Epithelial cell of esophagus (primary cell): Measurements from ENCODE around the gene LSMEM2.

Experiments used
- DNase-seq: peaks from one replicate; pipeline ENCODE4 v3.0.0; 2010; ENCODE audit warnings: low read depth
- H3K4me3 ChIP-seq: 2 replicates; pipeline ENCODE4 v1.5.1; 2011; ENCODE audit warnings: mild to moderate bottlenecking, low read length, control low read depth
- TF ChIP-seq, protein P1 (sequence below): IDR thresholded peaks from 2 replicates; pipeline ENCODE4 v1.5.1; 2011; ENCODE audit warnings: low read depth, mild to moderate bottlenecking, low read length, control low read depth, inconsistent platforms; ENCODE audit not compliant: insufficient read depth; ENCODE audit errors: missing control alignments

The LSMEM2 gene

DNA sequence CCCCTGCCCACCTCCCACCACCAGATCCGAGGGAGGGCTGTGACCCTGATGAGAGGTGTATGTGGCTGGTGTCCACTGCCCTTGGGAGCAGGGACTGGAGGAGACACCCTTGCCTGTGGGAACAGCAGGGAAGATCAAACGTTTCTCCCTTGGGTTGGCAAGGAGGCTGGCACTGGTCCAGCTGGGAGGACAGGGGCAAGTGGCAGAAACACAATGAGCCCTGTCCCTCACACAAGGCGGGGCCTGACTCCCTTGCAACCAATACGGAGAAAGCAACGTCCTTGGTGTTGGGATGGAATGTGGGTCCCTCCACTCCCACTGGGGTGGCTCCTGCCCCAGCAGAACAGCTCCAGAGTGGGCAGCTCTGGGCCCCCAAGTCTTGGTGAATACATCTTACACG lies 38.4 kb downstream of the LSMEM2 start:
- H3K4me3 ChIP-seq, result no peak overlapping the region
- DNase-seq, result no peak
- TF ChIP-seq, protein P1, sequence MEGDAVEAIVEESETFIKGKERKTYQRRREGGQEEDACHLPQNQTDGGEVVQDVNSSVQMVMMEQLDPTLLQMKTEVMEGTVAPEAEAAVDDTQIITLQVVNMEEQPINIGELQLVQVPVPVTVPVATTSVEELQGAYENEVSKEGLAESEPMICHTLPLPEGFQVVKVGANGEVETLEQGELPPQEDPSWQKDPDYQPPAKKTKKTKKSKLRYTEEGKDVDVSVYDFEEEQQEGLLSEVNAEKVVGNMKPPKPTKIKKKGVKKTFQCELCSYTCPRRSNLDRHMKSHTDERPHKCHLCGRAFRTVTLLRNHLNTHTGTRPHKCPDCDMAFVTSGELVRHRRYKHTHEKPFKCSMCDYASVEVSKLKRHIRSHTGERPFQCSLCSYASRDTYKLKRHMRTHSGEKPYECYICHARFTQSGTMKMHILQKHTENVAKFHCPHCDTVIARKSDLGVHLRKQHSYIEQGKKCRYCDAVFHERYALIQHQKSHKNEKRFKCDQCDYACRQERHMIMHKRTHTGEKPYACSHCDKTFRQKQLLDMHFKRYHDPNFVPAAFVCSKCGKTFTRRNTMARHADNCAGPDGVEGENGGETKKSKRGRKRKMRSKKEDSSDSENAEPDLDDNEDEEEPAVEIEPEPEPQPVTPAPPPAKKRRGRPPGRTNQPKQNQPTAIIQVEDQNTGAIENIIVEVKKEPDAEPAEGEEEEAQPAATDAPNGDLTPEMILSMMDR, result no peak

DNA sequence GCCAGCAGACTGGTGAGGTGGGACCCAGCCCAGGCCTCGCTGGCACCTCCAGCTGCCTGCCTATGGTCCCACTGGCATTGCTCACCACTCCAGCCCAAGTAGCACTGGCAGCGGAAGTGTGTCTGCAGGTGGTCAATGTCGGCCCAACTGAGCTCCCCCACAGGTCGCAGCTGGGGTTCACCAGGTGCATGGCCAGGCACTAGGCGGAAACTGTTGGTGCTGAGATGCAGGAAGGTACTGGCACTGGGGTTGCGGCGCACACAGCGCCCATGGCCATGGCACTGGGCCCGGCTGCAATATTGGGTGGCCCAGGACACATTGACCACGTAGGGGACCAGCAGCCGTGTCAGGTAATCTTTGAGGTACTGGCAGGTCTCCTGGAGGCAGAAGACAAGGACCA lies 39.3 kb downstream of the LSMEM2 start:
- no peak overlapping the region for H3K4me3 ChIP-seq
- DNase-seq, result no peak

DNA sequence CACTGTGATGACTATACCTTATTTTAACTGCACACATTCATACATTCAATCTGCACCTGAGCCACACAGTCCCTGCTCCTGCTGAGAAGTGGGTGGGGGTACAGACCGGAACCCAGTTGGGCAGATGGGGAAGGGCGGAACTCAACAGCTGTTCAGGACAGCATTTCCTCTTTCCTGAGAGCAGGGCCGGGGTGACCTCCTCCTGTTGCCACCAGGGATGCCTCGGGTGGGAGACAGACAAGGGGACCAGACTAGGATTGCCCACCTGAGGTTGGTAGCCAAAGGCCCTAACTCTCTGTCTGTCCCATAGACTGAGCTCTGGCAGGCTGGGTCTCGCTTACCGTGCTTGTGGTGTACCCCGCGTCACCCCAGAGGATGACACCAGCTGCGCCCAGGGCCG lies 39.7 kb downstream of the LSMEM2 start:
- TF ChIP-seq, protein P1, result no peak
- H3K4me3 ChIP-seq, result no peak overlapping the region
- DNase-seq, result no peak

More for the DNA sequence above, 39.3 kb downstream of the LSMEM2 start:
- TF ChIP-seq, protein P1, result no peak

DNA sequence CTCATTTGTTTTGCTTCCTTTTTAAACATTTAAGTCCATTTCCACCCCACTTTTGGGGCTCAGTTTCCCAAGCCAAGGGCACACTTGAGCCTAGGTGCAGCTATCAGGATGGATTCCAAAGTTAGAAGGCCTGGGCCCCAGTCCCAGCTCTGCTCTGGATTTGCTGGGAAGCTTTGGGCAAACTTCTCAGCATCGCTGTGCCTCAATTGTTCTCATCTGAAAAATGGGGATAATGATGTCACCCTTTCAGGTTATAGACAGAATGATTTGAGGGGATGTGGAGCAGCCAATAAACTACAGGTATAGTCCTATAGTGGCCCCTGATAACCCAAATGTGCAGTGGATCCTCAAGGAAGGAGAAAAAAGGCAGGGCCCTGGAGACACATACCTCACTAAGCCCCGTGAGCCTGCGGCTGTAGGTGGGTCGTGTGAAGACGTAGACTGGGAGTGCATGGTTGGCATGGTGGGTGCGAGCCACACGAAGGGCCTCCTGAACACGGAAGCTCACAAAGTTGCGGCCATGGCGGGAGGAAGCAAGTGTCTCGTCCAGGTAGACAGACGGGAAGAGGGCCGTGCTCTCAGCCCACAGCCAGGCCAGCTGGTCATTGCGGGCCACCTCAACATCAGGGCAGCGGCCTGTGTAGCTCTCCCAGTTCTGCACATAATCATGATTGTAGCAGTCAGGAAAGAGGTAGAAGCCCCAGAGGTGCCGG lies 40.5 kb downstream of the LSMEM2 start:
- no peak for DNase-seq
- TF ChIP-seq, protein P1, result no peak
- H3K4me3 ChIP-seq, result no peak overlapping the region

DNA sequence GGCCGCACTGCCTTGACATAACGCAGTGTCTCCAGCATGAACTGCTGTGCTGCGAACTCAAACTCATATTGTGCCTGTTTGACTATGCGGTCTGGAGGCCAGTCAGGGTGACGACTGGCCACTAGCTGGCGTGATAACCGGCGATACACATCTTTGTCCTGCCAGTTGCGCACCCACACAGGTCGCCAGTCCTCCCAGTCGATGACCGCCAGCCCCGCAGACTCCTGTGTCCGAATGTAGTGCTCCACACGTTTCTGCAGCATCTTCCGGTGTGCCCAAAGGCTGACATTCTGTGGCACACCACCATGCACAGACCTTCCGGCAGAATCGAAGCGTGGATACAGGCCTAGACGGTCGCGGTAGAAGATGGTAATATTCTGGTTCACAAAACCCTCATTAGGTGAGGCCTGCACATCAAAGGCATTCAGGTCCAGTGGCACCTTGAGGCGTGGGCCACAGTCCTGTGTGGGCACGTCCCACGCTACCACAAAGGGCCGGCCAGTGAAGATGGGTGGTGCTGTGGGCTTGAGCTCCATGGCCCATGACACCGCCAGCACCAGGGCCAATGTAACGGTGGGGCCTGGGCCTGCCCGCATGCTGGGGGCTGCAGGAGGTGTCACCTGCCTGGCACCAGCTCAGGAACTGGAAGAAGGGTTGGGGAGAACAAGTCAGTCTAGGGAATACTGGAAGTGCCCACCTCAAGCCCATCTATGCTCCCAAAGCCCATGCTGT lies 41.2 kb downstream of the LSMEM2 start:
- H3K4me3 ChIP-seq, result peak overlapping the region; percentile 92
- TF ChIP-seq, protein P1, result no peak
- DNase-seq, result no peak

DNA sequence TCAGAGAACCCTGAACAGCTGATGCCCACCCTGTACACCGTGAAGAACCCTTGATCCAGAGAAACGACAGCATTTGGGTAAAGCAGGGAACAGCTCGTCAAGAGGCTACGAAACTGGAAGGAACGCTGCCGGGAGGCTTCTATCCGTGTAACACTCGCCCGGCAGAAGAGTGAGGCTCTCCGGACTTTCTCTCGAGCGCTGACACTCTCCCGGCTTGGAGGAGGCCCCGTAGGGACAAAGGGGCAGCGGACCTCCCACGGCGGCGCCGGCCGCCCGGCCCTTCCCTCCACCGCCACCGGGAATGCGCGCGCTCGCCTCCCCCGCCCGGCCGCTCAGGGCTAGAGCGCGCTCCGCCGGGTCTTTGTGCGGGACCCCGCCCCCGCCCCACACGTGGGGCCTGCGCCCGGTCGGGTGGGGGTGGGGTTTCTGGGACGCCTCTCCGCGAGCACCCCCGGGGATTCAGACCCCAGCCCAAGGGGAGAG lies 42.0 kb downstream of the LSMEM2 start:
- TF ChIP-seq, protein P1, result no peak
- peak overlapping the region; percentile 92 for H3K4me3 ChIP-seq
- peak; percentile 79 for DNase-seq
